SKM-1 treated with dmso at 0.1 percent for 144 hours (cell line): Measurements from ENCODE around the gene TNNI3K.
"Not testable (repeated sequence)": the region's sequence is repeated elsewhere in the genome, so short reads cannot be mapped to it uniquely, and the experiment has no call there.

Experiments used
- DNase-seq: peaks from one replicate; lab custom pipeline; 2025; ENCODE audit not compliant: unreplicated experiment; lab: John Stamatoyannopoulos, UW

TNNI3K gene

GRCh38 chr1:74235153-74235552, at the start of gene TNNI3K:
Gene TNNI3K (plus strand): TSS chr1:74235387. CDS start chr1:74235452, 65 bp downstream.
- DNase-seq = no peak

GRCh38 chr1:74193908-74194307, 41.3 kb upstream of the TNNI3K start:
- no peak for DNase-seq

- DNase-seq = no peak
Observed at GRCh38 chr1:74195339-74195738, 39.8 kb upstream of the TNNI3K start.

GRCh38 chr1:74197255-74197654, 37.9 kb upstream of the TNNI3K start:
- no peak for DNase-seq

GRCh38 chr1:74197657-74198552, 37.3 kb upstream of the TNNI3K start, which contains the start of the genes FPGT and LRRIQ3:
Gene FPGT (plus strand): TSS chr1:74198242. CDS start chr1:74198279, 37 bp downstream.
Gene LRRIQ3 (minus strand): TSS chr1:74198176. CDS start chr1:74183684, 14,492 bp downstream.
- peak; percentile 86 for DNase-seq

- peak; percentile 7 for DNase-seq
Observed at GRCh38 chr1:74199504-74199903, 35.7 kb upstream of the TNNI3K start.

- DNase-seq = no peak
Observed at GRCh38 chr1:74205266-74205665, 29.9 kb upstream of the TNNI3K start.

GRCh38 chr1:74215229-74215628, 20.0 kb upstream of the TNNI3K start:
- no peak for DNase-seq

GRCh38 chr1:74222701-74223100, 12.5 kb upstream of the TNNI3K start:
- no peak for DNase-seq

- no peak for DNase-seq
Observed at GRCh38 chr1:74223453-74223852, 11.7 kb upstream of the TNNI3K start.

- DNase-seq = no peak
Observed at GRCh38 chr1:74236440-74236839, 1.3 kb downstream of the TNNI3K start.

GRCh38 chr1:74237035-74237434, 1.8 kb downstream of the TNNI3K start:
- DNase-seq = no peak

GRCh38 chr1:74237787-74238186, 2.6 kb downstream of the TNNI3K start:
- DNase-seq = no peak

GRCh38 chr1:74245168-74245772, 10.1 kb downstream of the TNNI3K start:
- no peak for DNase-seq

GRCh38 chr1:74246315-74246714, 11.1 kb downstream of the TNNI3K start:
- no peak for DNase-seq

GRCh38 chr1:74247881-74248528, 12.8 kb downstream of the TNNI3K start:
- no peak for DNase-seq

- not testable (repeated sequence) for DNase-seq
Observed at GRCh38 chr1:74253243-74253824, 18.1 kb downstream of the TNNI3K start.

- DNase-seq = no peak
Observed at GRCh38 chr1:74266001-74266400, 30.8 kb downstream of the TNNI3K start.

- no peak for DNase-seq
Observed at GRCh38 chr1:74271503-74271902, 36.3 kb downstream of the TNNI3K start.

- DNase-seq = no peak
Observed at GRCh38 chr1:74280642-74281396, 45.6 kb downstream of the TNNI3K start.

- no peak for DNase-seq
Observed at GRCh38 chr1:74286414-74286813, 51.2 kb downstream of the TNNI3K start.
